NAMALWA (cell line): ENCODE results near the gene POLDIP3.
A peak's percentile ranks its signal among the peaks of the same experiment; 100 is the strongest.
"Not testable (repeated sequence)": the region's sequence is repeated elsewhere in the genome, so short reads cannot be mapped to it uniquely, and the experiment has no call there.

ENCODE experiments used
- DNase-seq: peaks from one replicate; pipeline ENCODE4 v3.0.0-alpha.2; 2015; ENCODE audit warnings: low spot score

The POLDIP3 gene

DNA sequence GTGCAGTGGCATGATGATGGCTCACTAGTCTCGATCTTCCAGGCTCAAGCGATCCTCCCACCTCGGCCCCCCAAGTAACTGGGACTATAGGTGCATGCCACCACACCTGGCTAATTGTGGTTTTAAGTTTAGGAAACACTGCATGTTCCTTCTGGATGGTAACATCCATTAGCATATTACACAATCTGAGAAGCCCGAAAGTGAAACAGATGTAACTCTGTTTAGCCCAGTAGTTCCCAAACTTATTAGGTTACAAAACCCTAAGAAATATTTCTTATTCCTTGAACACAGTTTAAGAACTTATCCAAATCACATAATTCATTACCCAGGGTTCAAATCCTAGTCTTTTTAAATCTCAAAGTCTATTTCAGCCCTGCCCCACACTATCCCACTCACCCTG lies 28.3 kb downstream of the POLDIP3 start:
- no peak for DNase-seq

DNA sequence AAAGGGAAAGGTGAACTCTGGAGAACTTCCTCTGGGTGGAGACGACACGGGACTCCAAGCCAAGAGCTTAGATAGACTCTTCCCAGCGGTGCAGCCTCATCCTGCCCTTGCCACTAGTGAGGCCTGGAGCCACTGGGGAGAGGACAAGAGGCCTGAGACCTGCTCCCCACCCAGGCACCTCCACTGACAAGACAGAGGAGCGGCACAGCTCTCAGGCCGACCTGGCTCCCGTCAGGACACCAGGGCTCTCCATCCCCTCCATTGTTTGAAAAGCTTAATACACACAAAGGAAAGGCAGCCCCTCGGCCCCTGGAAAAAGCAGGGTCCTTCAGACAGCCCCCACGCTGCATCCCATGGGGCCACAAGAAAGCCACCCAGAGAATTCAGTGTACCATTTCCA lies 29.6 kb downstream of the POLDIP3 start:
- no peak for DNase-seq

- no peak for DNase-seq
Measured at GRCh38 chr22:42584364-42584940, 30.2 kb downstream of the POLDIP3 start.

DNA sequence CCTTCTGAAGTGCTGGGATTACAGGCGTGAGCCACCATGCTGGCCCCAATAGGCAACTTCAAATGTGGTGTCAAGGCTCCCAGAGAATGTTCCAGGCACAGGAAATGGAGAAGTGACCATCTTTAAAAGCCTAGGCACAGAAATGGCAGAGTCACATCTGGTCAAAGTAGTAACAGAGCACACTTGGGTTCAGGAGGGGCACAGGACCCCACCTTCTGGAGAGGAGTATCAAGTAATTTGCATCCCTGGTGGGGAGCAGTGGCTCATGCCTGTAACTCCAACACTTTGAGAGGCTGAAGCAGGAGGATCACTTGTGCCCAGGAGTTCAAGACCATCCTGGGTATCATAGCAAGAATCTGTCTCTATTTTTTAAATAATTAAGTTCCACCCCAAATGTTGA lies 31.7 kb downstream of the POLDIP3 start:
- DNase-seq = no peak

- peak; percentile 87 for DNase-seq
Measured at GRCh38 chr22:42581762-42582716, 32.6 kb downstream of the POLDIP3 start.

GRCh38 chr22:42581194-42581761 lies 33.4 kb downstream of the POLDIP3 start:
- DNase-seq = not testable (repeated sequence)

GRCh38 chr22:42580040-42580439 lies 34.6 kb downstream of the POLDIP3 start:
- DNase-seq = not testable (repeated sequence)

DNA sequence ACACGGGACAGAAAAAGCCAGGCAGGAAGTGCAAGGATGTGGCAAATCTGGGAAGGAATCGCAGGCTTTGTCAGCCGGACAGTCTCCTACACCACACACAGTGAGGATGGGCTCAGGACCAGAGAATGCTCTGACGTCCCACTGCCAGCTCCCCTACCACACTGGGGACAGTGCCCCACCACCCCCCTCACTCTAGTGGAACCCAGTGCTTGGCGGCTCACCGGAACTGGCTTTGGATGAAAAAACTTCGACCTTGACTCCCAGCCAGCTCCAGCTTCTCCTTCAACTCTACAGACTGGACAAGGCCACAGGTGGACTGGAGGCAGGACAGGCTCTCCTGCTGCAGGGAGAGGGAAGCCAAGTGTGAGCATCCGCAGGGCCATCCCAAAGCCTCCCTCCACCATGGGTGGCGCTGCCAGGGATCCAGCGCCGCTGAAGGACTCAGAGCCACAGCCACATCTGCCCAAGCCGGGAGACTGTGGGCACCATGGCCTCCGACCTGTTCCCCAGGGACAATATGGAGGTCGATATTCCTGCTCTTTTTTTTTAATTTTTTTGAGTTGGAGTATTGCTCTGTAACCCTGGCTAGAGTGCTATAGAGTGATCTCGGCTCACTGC lies 37.0 kb downstream of the POLDIP3 start:
- DNase-seq = no peak

DNA sequence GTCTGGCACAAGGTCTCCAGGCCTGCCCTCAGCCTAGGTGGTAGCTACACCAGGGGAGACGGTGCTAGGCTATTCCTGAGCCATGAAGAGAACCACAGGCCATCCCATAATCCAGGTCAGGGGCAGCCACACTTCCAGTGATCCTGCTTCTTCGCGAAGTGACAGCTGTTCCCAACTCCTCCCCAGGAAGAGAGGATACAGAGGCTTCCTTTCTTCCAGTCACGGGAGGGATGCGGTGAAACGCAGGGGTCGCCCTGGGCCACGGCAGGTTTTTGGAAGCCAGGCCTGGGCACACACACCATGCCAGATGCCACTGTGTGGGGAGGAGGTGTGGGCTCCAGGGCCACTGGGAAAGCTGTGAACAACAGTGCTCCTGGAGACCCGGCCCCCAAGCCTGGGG lies 37.5 kb downstream of the POLDIP3 start:
- DNase-seq = not testable (repeated sequence)

- not testable (repeated sequence) for DNase-seq
Measured at GRCh38 chr22:42575996-42576574, 38.6 kb downstream of the POLDIP3 start.

GRCh38 chr22:42574468-42574867 lies 40.2 kb downstream of the POLDIP3 start:
- DNase-seq = not testable (repeated sequence)

- DNase-seq = not testable (repeated sequence)
Measured at GRCh38 chr22:42574046-42574445, 40.6 kb downstream of the POLDIP3 start.

- not testable (repeated sequence) for DNase-seq
Measured at GRCh38 chr22:42571068-42571467, 43.6 kb downstream of the POLDIP3 start.

DNA sequence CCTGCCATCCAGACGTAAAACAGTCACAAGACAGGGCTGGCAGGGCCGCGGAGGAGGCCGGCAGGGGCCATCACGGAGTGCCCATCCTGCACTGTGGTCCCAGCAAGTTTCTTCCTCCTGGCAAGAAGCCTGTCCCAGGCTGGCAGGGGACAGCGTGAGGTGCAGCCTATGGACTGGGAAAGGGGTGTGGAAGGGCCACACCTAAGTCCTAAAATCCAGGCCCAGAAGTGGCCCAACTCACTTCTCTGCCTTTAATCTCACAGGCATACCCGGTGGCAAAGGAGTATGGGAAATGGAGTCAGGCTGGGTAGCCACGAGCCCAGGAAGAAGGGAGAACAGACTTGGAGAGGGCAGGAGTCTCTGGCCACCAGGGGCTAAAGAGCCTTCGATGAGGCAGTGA lies 44.1 kb downstream of the POLDIP3 start:
- not testable (repeated sequence) for DNase-seq

DNA sequence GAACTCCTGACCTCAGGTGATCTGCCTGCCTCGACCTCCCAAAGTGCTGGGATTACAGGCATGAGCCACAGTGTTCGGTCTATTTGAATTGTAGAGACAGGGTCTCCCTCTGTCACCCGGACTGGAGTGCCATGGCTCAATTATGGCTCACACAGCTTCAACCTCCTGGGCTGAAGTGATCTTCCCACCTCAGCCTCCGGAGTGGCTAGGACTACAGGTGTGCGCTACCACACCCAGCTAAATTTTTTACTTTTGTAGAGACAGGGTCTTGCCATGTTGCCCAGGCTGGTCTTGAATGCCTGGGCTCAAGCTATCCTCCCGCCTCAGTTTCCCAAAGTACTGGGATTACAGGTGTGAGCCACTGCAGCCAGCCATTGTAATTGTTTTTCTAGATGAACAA lies 46.7 kb downstream of the POLDIP3 start:
- not testable (repeated sequence) for DNase-seq

GRCh38 chr22:42565956-42566355 lies 48.7 kb downstream of the POLDIP3 start:
- DNase-seq = no peak

- DNase-seq = no peak
Measured at GRCh38 chr22:42564699-42565098, 50.0 kb downstream of the POLDIP3 start.

DNA sequence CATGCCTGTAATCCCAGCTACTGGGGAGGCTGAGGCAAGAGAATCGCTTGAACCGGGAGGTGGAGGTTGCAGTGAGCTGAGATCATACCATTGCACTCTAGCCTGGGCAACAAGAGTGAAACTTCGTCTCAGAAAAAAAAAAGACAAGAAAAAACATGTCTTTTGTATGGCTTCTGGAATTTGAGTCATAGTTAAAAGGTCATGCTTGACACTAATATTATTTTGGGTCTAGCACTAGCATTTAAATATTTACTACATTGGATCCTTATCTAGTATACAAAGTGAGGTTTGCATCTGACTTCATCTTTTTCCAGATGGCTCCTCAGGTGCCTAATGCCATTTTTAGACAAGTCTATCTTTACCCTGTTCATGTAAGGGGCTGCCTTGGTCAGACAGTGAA lies 50.7 kb downstream of the POLDIP3 start:
- not testable (repeated sequence) for DNase-seq

DNA sequence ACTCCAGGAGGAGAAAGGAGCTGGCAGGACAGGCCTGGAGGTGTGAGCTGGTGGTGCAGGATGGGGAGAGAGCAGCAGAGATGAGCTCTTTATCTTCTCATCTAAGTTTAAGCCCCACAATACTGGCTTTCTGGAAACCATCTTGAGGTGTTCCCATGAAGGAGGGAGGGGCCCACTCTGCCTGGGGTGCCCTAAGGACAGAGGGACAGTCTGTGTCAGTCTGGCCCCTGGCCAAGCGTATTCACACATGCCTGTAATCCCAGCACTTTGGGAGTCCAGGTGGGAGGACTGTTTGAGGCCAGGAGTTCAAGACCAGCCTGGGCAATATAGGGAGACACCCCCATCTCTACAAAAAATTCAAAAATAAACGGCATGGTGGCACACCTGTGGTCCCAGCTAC lies 52.0 kb downstream of the POLDIP3 start:
- no peak for DNase-seq

DNA sequence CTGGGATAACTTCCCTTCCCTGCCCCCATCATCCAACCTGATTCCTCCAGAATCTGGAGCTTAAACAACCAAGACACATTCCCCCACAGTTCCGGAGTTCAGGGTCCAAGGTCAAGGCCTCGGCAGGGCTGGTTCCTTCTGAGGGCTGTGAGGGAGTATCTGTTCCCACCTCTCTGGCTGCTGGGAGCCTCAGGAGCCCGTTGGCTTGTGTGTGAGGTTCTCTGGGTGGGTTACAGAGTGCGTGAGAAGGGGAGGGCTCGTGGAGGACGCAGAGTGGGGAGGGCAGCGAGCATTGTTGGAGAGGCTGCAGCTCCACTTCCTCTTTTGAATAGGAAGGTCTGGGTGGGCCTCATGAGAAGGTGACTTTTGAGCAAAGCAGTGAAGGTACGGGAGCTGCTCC lies 52.4 kb downstream of the POLDIP3 start:
- peak; percentile 56 for DNase-seq

DNA sequence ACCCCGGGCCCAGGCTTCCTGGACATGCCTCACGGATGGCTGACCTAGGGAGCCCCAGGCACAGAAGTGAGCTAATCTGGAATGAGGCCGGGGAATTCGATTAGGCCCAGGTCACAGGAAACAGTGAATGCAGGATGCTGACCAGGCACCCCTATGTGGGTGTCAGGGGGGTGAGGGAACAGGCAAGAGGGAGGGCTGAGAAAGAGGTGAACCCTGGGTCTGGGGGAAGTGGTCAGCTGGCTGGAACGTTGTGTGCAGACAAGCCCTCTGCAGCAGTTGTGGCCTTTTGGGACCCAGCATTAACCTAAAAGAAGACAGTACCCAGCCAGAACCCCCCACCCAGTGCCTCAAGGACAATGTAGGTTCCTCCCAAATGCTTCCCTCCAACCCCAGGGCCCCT lies 52.8 kb downstream of the POLDIP3 start:
- no peak for DNase-seq

- peak; percentile 65 for DNase-seq
Measured at GRCh38 chr22:42560781-42561180, 53.9 kb downstream of the POLDIP3 start.
